A673 (cell line): Measurements from ENCODE around the gene PLCD1. TPM values are rescaled to one million over a fixed set of nuclear protein-coding genes. Genes with fewer than 3 reads are reported as not detected.
"Not testable (repeated sequence)": the region's sequence is repeated elsewhere in the genome, so short reads cannot be mapped to it uniquely, and the experiment has no call there.

ENCODE experiments used
- BruUV-seq: library from RNA; stranded (reverse); fragments of 400-500 nt; replicated peaks from 2 replicates; lab custom pipeline; 2021; lab: Mats Ljungman, UMichigan
- CTCF ChIA-PET: fragments of 300-600 bp; sonication (Branson Sonifier 250); formaldehyde crosslinking; loops from one replicate; lab custom pipeline; 2022; ENCODE audit warnings: antibody characterized with exemption; lab: Charles Lee
- POLR2A ChIA-PET: fragments of 300-600 bp; sonication (Branson Sonifier 250); formaldehyde crosslinking; loops from one replicate; lab custom pipeline; 2022; ENCODE audit warnings: antibody characterized with exemption; ENCODE audit not compliant: low non-redundant PET; lab: Charles Lee
- DNase-seq: peaks from one replicate; pipeline ENCODE4 v3.0.0-alpha.2; 2015; ENCODE audit warnings: low spot score
- H3K27ac ChIP-seq: fragments of 200-600 bp; sonication (generic); 2 replicates; pipeline ENCODE4 v1.5.1; 2016; ENCODE audit warnings: mixed run types, low read depth, mild to moderate bottlenecking, mixed read lengths, antibody characterized with exemption, low read length; ENCODE audit not compliant: poor library complexity, severe bottlenecking
- H3K27me3 ChIP-seq: fragments of 200-600 bp; sonication (generic); replicated peaks from 2 replicates; pipeline ENCODE4 v1.6.1; 2017; ENCODE audit warnings: mixed run types, low read depth, mild to moderate bottlenecking, mixed read lengths, antibody characterized with exemption, low read length; ENCODE audit not compliant: insufficient read depth, poor library complexity
- H3K36me3 ChIP-seq: fragments of 200-600 bp; sonication (generic); 2 replicates; pipeline ENCODE4 v1.6.1; 2016; ENCODE audit warnings: mixed run types, mild to moderate bottlenecking, mixed read lengths, antibody characterized with exemption, low read length; ENCODE audit not compliant: insufficient read depth, poor library complexity, severe bottlenecking
- H3K4me1 ChIP-seq: fragments of 200-600 bp; sonication (generic); 2 replicates; pipeline ENCODE4 v1.6.1; 2017; ENCODE audit warnings: mixed run types, mild to moderate bottlenecking, mixed read lengths, antibody characterized with exemption, low read length; ENCODE audit not compliant: insufficient read depth, poor library complexity, severe bottlenecking
- H3K4me3 ChIP-seq: fragments of 200-600 bp; sonication (generic); 2 replicates; pipeline ENCODE4 v1.5.1; 2016; ENCODE audit warnings: low read depth, mixed run types, mild to moderate bottlenecking, mixed read lengths, low read length; ENCODE audit not compliant: poor library complexity, severe bottlenecking
- H3K9me3 ChIP-seq: fragments of 200-600 bp; sonication (generic); 2 replicates; pipeline ENCODE4 v1.6.1; 2016; ENCODE audit warnings: mixed run types, low read depth, mild to moderate bottlenecking, mixed read lengths, antibody characterized with exemption, low read length; ENCODE audit not compliant: poor library complexity, severe bottlenecking
- EZH2 ChIP-seq: fragments of 200-600 bp; sonication (generic); IDR thresholded peaks from 2 replicates; pipeline ENCODE4 v1.6.1; 2017; ENCODE audit warnings: borderline replicate concordance, low read depth, mild to moderate bottlenecking, mixed read lengths, antibody characterized with exemption, low read length; ENCODE audit not compliant: poor library complexity, severe bottlenecking
- intact Hi-C: fragments of 100-400 bp; cut with micrococcal nuclease; formaldehyde crosslinking; loops from one replicate; pipeline ENCODE4 v1.10.0; 2022; ENCODE audit not compliant: unreplicated experiment
- total RNA-seq: library from RNA; stranded (reverse); gene quantifications from 2 replicates; pipeline ENCODE4 v1.2.3, GENCODE V29; 2021
- TF ChIP-seq, protein P1 (sequence below): fragments of 300-800, 200-600 bp; sonication (generic); conservative IDR thresholded peaks from 2 replicates; pipeline ENCODE4 v1.5.1; 2017; ENCODE audit warnings: low read depth, mild to moderate bottlenecking, antibody characterized with exemption, low read length, moderate library complexity, mixed read lengths

Gene PLCD1
- total RNA-seq, 1 experiment from 2014 or later = 1.1 TPM

DNA sequence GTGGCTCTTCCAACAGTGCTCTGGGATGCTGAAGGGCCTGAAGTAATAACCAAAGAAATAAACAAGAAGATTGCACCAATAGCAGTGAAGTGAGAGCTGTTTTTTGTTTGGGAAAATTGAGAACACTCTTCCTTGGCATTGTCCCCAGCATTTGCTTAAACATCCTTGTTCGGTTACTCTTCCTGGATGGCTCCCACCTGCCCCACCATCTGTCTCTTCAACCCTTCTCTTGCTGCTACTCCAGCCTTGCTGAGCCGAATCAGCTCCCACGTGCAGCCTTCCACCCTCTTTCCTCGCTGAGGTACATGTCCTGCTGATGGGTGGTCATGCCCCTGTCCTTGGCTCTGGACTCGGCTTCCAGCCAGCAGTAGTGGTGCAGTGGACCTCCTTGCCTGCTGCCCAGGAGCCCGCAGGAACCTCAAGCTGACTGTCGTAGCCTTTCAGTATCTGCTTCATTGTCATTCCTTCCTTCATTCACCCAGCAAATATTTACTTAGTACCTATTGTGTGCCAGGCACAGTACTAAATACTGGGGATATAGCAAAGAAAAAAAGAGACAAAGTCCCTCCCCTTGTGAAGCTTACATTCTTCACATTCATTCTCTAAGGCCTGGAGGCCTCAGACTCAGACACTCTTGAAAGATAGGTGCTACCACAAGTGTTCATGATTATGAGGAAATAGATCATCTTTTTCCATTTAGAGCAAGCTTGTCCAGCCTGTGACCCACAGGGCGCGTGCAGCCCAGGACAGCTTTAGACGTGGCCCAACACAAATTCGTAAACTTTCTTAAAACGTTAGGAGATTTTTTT lies 56.0 kb downstream of the PLCD1 start:
- Histone ChIP-seq H3K27me3 (no peaks in the 10 kb centered on the region), H3K4me1 (no peaks in the 10 kb centered on the region), H3K4me3 (no peak overlapping the region), H3K9me3 (no peaks in the 10 kb centered on the region), H3K36me3 (no peaks in the 10 kb centered on the region), H3K27ac (no peak overlapping the region)
- CTCF ChIA-PET = no interaction called here
- no peak for DNase-seq
- no TSS peak for BruUV-seq
- POLR2A ChIA-PET = no interaction called here
- TF ChIP-seq, protein P1, sequence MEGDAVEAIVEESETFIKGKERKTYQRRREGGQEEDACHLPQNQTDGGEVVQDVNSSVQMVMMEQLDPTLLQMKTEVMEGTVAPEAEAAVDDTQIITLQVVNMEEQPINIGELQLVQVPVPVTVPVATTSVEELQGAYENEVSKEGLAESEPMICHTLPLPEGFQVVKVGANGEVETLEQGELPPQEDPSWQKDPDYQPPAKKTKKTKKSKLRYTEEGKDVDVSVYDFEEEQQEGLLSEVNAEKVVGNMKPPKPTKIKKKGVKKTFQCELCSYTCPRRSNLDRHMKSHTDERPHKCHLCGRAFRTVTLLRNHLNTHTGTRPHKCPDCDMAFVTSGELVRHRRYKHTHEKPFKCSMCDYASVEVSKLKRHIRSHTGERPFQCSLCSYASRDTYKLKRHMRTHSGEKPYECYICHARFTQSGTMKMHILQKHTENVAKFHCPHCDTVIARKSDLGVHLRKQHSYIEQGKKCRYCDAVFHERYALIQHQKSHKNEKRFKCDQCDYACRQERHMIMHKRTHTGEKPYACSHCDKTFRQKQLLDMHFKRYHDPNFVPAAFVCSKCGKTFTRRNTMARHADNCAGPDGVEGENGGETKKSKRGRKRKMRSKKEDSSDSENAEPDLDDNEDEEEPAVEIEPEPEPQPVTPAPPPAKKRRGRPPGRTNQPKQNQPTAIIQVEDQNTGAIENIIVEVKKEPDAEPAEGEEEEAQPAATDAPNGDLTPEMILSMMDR = no peak
- no peak for TF ChIP-seq EZH2
- intact Hi-C loops = loop anchor here (1.0 kb wide), 1 partner anchor 118 kb away; no protein-coding TSS in a partner anchor

DNA sequence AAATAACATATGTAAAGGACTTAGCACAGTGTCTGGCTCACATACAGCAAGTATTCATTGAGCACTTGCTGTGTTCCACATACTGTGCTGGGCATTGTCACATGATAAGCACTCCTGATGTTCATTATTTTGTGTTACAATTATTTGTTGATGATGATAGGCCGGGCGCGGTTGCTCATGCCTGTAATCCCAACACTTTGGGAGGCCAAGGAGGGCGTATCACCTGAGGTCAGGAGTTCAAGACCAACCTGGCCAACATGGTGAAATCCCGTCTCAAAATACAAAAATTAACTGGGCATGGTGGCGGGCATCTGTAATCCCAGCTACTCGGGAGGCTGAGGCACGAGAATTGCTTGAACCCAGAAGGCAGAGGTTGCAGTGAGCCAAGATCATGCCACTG lies 57.4 kb downstream of the PLCD1 start:
- H3K9me3 ChIP-seq, DNase-seq, H3K36me3 ChIP-seq, H3K27ac ChIP-seq, POLR2A ChIA-PET, BruUV-seq, intact Hi-C loops, H3K4me3 ChIP-seq, H3K27me3 ChIP-seq, H3K4me1 ChIP-seq: not testable (repeated sequence)
- CTCF ChIA-PET = interaction anchor here (1.3 kb wide), 1 partner anchor 117 kb away, joined by 3 read pairs; no protein-coding TSS in a partner anchor

DNA sequence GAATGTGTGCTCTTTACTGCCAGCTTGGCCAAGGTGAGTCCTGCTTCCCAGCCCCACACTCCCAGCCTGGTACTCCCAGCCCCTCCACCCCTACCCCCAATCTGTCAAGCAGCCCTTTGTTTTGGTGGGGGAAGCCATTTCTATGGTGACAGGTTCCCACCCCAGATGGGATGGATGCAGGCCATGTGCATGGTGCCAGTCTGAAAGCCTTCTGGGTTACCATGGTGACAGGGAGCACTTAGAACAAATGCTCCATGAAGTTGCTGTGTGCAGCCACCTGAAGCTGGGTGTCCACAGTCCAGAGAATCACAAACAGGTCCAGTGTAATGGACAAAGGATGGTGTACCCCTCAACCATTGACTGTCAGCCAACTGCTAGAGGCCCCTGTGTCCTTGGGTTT lies 58.0 kb downstream of the PLCD1 start:
- BruUV-seq = no TSS peak
- H3K27me3 ChIP-seq = no peaks in the 10 kb centered on the region
- H3K27ac ChIP-seq = no peak overlapping the region
- no peaks in the 10 kb centered on the region for H3K9me3 ChIP-seq
- CTCF ChIA-PET = interaction anchor here (1.3 kb wide), 1 partner anchor 116 kb away, joined by 3 read pairs; no protein-coding TSS in a partner anchor
- H3K4me1 ChIP-seq = no peaks in the 10 kb centered on the region
- TF ChIP-seq EZH2 = no peak
- TF ChIP-seq, protein P1 = no peak
- no peak for DNase-seq
- H3K4me3 ChIP-seq = no peak overlapping the region
- POLR2A ChIA-PET = no interaction called here
- no peaks in the 10 kb centered on the region for H3K36me3 ChIP-seq
- intact Hi-C loops = no loop called here

DNA sequence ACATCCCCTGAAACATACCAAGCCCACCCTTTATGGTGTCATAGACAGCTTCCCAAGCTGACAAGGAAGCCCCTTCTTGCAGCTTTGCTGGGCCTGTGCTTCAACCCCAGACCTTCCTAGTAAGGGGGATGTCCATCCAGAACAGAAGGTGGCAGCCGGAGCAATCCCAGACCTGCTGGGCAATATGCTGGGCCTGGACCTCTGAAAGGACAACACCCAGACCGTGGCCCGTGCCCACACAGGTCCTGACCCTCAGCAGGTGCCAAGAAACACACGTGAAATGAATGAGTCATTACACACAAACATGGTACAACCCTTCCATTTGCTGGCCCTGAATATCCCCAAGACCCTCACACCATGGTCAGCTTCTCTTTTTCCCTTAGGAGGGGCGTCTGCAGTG lies 58.6 kb downstream of the PLCD1 start:
- Histone ChIP-seq H3K27me3 (no peaks in the 10 kb centered on the region), H3K27ac (no peak overlapping the region), H3K36me3 (no peaks in the 10 kb centered on the region), H3K4me3 (no peak overlapping the region), H3K9me3 (no peaks in the 10 kb centered on the region), H3K4me1 (no peaks in the 10 kb centered on the region)
- POLR2A ChIA-PET = no interaction called here
- DNase-seq = no peak
- no peak for TF ChIP-seq EZH2
- TF ChIP-seq, protein P1 = no peak
- intact Hi-C loops = no loop called here
- no TSS peak for BruUV-seq
- CTCF ChIA-PET = no interaction called here
